Kasumi-1 (cell line): Measurements from ENCODE around the gene PRKG1.

ENCODE experiments used
- DNase-seq, 2 experiments: peaks; one replicate each; lab custom pipeline; 2025; lab: John Stamatoyannopoulos, UW

The PRKG1 gene

GRCh38 chr10:51076299-51076841 lies 2.1 kb downstream of the PRKG1 start:
- no peak for DNase-seq

DNA sequence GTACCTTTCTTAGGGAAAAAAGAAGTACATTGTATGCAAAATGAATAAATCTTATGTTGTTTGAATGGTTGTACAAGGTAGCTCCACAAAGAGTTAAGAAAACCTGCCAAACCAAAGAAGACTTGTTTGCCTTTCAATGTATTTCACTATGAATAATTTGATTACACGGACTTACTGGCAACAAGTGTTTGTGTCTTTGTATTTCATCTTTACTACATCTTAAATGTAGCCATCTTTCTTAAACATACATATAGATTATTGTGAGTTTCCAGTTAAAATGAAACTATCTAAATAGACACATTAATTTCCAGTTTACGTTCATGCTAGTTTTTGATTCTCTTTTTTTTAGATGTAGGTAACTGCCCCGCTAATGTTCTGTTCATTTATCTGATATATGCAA lies 2.8 kb downstream of the PRKG1 start:
- DNase-seq: no peak

- DNase-seq: no peak
Observed at GRCh38 chr10:51077507-51077906, 3.2 kb downstream of the PRKG1 start.

DNA sequence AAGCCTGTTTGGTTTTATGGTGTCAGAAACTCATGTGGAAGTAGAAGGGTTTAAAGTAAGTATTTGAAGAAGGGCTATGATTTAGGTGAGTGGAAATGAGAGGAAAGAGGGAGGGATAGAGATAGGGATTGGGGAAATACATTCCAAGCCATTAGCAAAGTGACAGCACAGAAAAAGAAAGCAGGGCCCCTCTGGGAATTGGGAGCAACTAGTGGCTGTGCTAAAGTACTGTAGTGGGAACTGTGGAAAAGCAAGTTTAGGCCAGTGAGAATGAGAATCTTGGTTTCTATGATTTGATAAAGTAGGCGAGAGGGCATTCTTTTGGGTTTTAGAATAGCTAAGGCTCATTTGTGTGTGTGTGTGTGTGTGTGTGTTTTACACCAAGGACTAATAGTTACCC lies 5.0 kb downstream of the PRKG1 start:
- no peak for DNase-seq

GRCh38 chr10:51079766-51080165 lies 5.5 kb downstream of the PRKG1 start:
- DNase-seq: no peak

DNA sequence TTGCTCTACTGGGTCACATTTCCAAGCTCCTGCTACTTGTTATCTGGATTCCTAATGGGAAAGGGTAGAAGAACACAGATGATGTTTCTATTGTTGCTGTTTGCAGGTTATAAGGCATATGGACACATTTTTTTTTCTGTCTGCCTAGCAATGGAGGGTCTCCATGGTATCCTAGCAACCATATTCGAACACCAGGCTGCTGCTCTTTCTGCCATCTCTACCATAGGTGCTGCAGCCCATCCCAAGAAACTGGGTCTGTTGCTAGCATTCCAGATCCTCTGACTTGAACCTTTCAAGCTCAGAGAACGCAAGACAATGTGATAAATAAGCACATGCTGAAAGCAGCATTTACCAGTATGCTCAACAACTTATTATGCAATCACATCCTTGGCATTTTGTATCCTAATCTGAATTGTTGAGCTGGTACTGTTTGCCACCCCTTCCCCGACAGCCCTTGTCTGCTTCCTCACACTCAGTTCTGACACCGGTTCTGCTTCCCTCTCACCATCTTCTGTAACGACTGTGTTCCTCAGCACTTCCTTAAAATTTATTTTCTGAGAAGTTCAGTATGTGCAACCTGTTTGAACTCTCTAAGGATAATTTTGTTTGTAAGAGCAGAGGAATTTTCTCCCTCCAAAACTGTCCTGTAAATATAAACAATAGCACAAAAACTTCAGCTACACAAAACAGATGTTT lies 6.2 kb downstream of the PRKG1 start:
- DNase-seq: peak; percentile 12 to 30

- DNase-seq: no peak
Observed at GRCh38 chr10:51082857-51083256, 8.6 kb downstream of the PRKG1 start.

DNA sequence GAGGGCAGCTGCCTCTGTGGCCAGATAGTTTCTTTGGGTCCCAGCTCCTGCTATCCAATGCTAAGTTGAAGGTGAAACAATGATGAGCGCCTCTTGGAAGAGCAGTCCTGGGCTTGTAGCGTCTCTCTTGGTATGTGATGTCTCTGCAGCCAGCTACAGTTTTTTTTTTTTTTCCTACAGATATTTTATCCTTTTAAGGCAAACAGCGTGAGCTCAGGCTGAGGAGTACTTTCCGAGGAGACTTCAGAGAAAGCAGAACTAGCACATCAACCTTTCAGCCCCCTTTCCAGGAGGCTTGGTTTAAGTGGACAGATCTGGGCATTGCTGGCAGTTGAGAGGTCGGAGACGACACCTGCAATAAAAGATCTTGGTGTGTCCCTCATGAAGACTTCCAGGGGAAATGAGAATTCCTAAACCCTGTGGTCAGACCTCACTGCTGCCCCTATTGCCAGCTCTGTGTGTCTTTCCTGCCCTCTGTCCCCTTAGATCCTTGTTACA lies 9.1 kb downstream of the PRKG1 start:
- DNase-seq: no peak

DNA sequence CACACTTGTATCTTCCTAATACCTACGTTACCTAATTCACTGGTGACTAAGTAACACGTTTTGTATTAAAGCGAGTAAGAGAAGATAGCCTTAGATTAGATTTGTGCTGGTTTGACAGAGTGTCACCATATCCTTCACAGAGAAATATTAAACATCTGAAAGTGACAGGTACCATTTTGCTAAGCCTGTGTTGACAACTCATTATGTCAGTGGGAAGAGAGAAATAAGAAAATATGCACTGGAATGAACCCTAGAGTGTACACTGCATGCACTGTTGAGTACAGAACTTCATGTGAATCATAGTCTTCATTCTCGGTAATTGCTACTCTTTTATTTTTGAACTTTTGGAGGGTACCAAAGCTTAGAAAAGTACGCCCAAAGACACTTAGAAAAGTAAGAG lies 10.9 kb downstream of the PRKG1 start:
- no peak for DNase-seq

DNA sequence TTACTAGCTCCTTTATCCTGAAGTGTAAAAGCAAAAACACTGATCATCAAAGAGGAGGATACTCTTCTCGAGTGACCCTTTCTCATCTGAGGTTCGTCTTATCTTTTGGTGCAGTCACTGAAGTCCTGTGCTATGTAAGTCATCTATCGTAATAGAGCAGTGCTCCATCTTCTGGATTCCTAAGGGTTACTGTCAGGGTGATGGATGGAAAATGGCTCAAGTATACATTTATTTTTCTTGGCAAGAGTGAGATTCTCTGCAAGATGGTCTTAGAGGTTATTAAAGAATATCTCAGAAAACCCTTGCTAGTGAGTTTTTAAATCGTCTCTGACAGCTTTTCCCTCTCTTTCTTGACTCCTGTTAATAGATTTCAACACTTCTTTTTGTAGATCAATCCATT lies 12.4 kb downstream of the PRKG1 start:
- DNase-seq: no peak

DNA sequence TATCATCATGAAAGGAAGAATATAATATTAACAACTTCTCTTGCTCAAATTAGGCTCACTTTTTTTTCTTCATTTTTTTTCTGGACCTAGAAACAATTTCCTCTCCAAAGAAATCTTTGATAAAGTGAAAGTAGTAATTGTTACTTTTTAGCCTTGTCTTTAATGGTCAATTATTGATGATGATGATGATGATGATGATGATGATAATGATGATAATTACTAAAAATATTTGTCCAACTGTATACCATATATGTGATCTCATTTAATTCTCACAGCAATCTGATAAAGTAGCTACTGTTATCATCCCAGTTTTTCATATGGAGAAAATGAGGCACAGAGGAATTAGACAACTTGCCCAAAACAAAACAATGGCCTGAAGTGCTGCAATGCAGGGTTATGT lies 12.8 kb downstream of the PRKG1 start:
- DNase-seq: no peak

- DNase-seq: no peak
Observed at GRCh38 chr10:51090190-51090589, 15.9 kb downstream of the PRKG1 start.

- no peak for DNase-seq
Observed at GRCh38 chr10:51092402-51092801, 18.1 kb downstream of the PRKG1 start.

- no peak for DNase-seq
Observed at GRCh38 chr10:51095444-51095843, 21.2 kb downstream of the PRKG1 start.

GRCh38 chr10:51097546-51097945 lies 23.3 kb downstream of the PRKG1 start:
- DNase-seq: no peak

DNA sequence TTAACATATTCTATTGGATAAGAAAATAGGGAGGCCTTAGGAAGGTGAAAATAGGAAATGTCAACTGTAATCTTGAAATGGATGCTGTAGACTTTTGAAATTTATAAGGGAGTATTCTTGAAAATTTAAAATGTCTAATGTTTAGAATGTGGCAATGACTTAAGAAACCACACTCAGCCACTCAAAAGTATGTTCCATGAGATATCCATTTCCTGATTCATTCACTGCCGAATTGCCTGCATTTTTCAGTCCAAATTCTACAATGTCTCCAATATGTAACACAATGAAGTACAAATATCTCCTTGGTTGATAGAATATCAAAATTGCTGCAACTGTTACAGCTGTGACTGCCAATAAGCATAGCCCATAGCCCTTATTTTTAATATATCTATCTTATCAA lies 25.9 kb downstream of the PRKG1 start:
- no peak for DNase-seq

DNA sequence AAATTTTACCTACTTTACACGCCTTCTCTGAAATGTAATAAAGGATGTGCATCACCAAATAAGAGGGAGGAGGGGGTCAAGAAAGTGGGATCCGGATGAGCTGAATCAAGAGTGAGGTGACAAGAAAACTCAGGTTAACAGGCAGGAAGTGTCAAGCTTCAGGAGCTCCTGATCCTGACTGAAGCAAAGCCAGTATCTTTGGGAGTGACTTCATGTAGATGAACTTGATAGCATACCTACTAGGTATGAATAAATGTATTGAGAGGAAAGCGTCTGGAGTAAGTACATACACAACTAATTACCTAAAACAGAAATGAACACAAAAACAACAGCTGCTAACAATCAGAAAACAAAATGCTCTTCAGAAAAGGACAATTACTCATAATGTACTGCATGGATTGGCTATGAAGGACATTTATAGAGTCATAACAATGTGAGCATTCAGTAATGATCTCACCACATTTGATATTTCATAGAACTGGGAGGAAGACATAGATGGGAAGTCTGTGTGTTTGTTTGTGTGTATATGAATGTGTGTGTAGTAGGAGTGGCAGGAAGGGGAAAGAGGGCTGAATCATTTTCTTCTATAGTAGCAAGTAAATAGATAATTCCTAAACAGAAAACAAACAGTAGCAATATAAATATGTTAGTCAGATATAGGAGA lies 29.4 kb downstream of the PRKG1 start:
- no peak for DNase-seq

DNA sequence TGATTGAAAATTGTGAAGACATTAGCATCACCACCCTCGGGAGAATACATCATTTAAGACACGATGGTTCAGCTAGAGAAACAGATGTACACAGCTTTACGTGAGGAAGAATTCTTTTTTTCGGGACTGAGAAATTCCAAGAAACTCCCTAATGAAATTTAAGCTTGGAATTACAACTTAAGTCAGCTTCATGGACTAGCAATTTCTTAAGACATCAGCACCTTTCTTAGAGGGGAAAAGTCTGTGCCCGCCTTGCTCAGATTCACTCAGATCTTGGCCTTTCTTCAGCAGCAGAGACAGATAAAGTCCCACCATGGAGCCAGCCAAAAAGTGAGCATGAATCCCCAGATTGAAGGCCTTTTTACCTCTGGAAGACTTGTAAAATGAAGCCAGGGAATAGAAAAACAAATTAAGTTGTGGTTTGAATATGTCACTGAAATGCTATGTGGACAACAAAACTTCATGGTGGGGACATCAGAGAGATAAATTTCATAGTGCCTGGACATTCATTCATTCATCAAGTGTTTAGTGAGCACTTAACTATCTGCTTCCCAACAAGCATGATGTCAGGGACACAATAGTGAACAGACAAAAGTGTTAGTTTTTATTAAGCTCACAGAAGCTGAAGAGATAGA lies 32.1 kb downstream of the PRKG1 start:
- no peak for DNase-seq

DNA sequence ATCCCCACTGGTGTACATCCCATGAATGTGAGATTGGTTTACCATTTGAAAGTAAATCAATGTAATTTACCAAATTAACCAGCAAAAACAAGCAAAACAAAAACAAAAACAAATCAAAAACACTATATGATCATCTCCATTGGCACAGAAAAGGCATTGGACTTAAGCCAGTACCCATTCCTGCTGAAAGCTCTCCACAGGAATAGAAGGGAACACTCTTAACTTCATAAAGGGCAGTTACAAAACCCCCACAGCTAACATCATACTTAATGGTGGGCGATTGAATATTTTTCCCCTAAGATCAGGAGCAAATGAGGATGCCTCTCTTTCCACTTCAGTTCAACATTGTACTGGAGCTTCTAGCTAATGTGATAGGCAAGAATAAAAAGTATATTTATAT lies 34.1 kb downstream of the PRKG1 start:
- no peak for DNase-seq

GRCh38 chr10:51109801-51110533 lies 35.7 kb downstream of the PRKG1 start:
- no peak for DNase-seq

DNA sequence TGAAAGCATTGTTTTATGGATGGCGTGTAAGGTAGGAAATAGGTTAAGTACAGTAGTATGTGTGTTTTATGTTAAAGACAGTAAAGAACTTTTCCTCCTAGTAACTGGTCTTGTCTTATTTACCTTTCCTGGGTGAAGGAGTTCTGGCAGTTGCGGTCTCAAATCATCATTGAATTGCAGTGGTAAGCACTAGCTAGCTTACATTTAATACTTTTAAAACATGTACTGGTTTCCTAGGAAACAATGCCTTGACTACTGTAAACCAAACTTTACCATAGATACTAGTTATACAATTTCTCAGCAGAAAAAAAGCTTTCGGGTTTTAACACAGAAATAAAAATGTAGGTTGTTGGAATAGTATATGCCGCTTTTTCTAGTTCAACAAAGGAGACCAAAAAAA lies 37.7 kb downstream of the PRKG1 start:
- no peak for DNase-seq

GRCh38 chr10:51113007-51113406 lies 38.7 kb downstream of the PRKG1 start:
- DNase-seq: no peak
